Forelimb muscle (tissue), 1 donor: Measurements from ENCODE around the gene PAPSS1. TPM values are rescaled to one million over a fixed set of nuclear protein-coding genes. Genes with fewer than 3 reads are reported as not detected.
"Not testable (repeated sequence)": the region's sequence is repeated elsewhere in the genome, so short reads cannot be mapped to it uniquely, and the experiment has no call there.

ENCODE experiments used
- DNase-seq: peaks from one replicate; pipeline ENCODE4 v3.0.0-alpha.2; 2013; ENCODE audit warnings: low read depth
- polyA plus RNA-seq: library from polyadenylated mRNA; unstranded; fragments of 120-200 nt; gene quantifications from one replicate; pipeline ENCODE4 v1.2.1, GENCODE V29; 2013; ENCODE audit not compliant: insufficient read length

Gene PAPSS1
- polyA plus RNA-seq, 1 donor = 44.8 TPM

DNA sequence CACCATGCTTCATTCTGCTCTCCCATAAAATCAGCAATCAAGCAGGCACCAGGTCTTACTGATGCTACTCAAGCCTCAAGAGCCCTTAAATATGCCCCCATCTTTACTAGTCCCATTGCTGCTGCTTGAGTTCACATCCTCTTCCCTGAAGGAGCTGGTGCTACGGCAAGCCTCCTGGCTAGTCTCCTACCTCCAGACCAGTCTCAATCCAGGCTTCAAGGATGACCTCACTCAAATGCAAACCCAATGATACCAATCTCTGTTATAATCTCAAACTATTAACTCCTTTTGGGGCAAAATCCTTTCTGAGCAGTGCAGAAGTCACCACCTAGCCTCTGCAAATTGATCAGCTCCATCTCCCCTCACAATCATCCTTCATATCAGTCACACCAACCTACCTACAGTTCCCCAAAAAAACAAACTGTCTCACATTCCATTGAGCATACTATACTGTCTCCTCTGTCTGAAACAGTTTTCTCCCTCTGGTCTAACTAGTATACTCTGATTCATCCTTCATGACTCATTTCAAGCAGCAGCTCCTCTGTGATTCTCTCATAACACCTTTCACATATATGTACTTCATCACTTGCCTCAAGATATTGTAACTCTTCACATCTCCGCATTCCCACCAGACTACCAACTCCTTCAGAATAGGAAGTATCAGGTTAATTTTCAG lies 30.0 kb downstream of the PAPSS1 start:
- no peak for DNase-seq

DNA sequence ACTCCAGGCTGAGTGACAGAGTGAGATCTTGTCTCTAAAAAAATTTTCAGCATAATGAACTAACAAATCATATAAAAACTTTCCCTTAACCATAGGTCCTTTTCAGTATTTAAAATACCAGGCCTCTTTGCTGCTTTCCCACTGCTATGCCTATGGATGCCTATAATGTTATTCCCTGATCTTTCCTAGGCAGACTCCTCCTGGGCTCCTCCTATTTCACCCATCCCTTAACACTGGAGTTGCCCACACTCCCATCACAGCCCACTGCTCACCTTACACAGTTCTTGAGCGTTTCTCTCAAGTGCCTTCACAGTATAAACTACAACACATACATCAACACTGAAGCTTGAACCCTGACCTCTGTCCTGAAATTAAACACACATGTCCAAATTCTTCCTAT lies 31.6 kb downstream of the PAPSS1 start:
- no peak for DNase-seq

DNA sequence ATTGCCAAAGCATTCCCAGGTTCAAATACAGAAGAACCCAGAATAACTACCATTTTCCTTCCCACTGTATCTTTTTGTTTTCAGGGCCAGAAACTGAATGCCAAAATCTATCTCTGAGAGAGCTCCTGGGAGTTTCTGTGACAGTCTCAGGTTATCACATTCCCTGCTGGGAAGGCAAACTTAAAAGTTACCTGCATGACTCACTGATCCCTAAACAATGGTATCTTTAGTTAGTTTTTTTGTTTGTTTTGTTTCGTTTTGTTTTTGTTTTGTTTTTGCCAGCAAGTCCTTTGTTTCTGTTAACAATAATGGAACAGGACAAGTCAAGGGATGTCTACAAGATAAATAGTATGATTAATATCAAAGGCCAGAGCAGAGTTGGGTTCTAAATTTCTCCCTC lies 34.3 kb downstream of the PAPSS1 start:
- no peak for DNase-seq

DNA sequence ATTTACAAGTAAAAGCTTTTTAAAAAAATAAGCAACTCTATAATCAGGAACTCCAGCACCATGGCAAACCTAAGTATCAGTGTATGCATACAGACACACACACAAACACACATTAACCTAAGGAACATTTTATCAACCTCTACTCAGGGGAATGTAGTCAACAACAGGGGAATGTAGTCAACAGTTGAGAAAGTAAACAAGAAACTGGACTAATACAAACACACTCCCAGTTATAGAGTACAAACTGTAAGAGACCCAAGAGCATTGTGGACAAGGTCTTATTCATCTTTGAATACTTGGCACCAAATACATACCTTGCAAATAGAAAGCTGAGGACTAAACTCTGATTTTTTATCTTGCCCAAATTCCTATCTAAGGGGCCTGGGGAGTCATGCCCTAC lies 36.2 kb downstream of the PAPSS1 start:
- no peak for DNase-seq

DNA sequence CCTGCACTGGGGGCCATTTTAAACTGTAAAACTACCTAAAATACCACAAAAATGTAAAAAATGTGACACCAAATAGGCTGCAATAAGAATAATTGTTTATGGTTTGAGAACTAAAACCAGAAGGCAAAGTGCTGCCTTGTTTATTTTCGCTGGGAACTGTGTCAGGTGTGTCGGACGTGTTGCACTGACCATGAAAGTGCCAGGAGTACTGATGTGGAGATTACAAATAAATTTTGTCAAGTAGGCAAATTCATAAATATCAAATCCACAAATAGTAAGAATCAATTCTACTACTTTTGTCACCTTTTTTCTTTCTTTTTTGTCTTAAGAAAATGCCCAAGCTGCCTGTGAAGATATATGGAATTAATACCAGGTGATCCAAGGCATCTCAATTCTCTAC lies 37.7 kb downstream of the PAPSS1 start:
- DNase-seq = no peak

DNA sequence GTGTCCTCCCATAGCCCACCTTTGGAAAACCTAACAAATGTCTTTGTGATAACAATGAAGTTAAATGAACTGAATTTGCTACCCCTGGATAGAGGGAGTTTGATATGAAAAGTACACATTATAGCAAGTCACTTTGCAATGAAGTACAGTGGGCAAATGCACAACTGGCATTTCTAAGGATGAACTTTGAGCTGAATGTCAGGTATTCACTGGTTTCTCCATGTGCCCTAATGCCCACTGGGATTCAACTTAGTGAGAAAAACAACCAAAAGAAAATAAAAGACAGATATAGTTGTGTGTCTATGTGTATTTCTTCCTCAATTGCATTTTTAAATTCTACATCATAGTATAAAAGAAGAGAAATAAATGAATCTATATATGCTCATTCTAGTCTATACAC lies 51.0 kb downstream of the PAPSS1 start:
- no peak for DNase-seq

DNA sequence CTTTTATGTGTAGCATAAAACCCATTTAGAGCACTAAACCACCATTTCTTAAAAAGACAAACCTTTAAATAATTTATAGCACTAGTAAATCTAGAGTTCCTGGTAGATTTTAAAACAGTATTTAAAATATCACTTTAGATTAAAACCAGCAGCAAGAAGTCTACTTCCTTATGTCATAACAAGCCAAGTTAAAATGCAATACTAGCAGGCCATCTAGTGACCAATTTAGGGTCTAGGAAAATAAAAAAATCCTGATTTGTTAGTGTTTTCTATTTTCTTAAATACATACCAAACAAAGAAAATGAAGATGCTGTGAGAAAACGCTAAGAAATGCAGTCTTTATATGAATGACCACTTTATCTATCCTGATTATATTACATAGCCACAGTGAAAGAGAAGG lies 53.9 kb downstream of the PAPSS1 start:
- peak; percentile 31 for DNase-seq

DNA sequence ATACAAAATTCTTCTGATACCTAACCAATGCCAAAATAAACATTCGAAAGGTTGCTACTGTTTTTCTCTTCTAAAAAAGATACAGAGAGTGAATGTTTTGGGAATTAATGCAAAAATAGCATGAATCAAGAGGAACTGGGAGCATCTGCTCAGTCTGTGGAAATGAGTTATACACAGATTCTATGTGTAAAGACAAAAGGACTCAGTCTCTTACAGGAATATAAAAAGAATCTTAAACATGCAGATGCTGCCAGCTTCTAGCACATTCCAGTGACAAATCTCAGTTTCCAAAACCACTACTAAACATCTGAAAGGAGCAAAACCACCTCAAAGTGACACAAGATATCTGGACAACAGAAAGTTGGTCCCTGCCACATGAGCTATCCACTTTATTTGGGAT lies 55.0 kb downstream of the PAPSS1 start:
- DNase-seq = no peak

DNA sequence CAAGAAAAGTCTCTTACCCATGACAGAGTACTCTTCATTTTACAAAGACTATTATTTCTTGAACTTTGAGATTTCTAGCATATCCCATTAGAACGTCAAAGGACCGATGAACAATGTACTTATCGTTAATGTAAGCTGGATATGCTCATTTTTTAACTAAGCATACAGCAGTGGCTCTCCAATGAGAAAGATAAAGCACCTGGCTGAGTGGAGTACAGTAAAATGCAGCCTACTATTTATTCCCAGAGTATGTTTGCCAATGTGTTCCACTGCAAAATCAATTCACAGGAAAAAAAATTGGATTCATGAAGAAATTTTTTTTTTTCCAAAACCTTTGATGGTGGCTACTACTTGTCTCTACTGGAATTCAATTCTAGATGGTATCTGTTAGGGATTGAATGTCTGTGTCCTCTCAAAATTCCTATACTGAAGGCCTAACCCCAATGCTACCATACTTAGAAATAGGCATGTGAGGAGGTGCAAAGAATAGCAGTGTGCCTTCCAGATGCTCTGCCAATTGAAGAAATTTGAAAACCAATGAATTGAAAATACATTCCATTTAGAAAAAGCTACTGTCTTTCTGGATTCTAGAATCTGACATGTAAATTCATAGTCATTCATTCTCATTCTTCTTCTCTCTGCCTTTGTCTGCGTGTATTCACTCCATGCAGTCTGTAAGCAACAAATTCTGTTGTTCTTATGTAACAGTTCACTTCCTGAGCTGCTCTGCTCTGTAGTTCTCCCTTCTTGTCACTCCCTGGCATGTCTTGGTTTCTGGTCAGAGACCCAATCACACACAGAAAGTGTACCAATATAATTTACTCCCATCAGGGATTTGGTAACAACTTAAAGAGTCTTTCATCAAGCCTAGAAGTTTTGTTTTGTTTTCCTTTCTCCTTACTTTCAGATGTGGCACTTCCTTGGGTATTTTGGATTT lies 61.4 kb downstream of the PAPSS1 start:
- DNase-seq = no peak

DNA sequence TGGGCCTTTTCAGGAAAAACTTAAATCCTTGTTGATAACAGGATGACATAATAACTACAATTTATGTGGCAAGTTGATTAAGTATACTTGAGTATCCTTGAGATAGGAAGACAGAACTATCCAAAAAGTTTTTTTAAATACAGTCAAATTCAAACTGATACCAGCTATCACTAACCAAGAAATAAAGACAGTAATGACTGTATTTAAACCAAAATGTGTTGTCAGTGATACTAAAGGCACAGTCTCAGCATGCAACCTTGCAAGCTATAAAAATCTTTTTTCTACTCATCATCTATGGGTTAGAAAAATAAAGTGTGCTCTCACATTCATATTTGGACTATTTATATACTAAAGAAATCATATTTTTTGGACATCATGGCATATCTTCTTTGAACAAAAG lies 64.7 kb downstream of the PAPSS1 start:
- DNase-seq = no peak

DNA sequence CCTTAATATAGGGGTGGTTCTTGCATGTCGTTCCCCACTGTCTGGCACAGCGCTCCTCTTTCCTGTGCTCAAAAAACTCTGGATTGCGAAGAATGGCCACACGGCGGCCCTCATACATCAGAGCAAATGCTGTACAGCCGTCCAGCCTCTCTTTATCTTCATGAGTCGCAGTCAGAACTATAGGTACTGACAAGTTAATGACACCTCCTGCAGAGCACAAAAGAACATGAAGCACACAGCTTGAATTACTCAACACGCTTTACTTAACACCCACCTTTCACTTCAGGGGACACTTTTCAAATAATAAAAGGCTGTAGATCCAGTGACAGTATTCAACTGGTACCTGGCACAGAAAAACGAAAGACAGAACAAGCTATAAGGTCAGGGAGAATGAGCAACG lies 65.3 kb downstream of the PAPSS1 start:
- DNase-seq = no peak

DNA sequence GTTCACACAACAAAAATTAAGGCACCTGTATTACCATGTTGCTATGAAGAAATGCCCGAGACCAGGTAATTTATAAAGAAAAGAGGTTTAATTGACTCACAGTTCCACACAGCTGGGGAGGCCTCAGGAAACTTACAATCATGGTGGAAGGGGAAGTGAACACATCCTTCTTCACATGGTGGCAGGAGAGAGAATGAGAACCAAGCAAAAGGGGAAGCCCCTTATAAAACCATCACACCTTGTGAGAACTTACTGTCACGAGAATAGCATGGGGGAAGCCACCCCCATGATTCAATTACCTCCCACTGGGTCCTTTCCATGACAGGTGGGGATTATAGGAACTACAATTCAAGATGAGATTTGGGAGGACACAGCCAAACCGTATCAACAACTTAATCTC lies 68.6 kb downstream of the PAPSS1 start:
- not testable (repeated sequence) for DNase-seq

DNA sequence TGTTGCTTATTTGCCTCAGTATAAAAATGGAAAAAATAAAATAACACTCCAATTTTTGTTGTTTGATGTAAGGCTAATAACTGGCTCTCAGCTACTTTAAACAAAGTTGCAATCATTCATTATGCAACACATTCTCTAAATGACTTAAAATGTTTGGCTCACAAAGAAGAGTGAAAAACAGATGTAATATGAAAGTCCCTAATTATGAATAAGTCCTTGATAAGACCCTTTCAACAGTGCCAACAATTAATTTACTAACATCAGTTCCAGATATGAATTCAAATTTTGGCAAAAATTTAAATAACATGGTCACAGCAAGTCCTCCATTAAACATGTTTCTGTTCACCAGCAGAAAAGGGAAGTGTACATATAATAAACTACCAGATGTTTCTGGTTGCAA lies 69.8 kb downstream of the PAPSS1 start:
- no peak for DNase-seq

DNA sequence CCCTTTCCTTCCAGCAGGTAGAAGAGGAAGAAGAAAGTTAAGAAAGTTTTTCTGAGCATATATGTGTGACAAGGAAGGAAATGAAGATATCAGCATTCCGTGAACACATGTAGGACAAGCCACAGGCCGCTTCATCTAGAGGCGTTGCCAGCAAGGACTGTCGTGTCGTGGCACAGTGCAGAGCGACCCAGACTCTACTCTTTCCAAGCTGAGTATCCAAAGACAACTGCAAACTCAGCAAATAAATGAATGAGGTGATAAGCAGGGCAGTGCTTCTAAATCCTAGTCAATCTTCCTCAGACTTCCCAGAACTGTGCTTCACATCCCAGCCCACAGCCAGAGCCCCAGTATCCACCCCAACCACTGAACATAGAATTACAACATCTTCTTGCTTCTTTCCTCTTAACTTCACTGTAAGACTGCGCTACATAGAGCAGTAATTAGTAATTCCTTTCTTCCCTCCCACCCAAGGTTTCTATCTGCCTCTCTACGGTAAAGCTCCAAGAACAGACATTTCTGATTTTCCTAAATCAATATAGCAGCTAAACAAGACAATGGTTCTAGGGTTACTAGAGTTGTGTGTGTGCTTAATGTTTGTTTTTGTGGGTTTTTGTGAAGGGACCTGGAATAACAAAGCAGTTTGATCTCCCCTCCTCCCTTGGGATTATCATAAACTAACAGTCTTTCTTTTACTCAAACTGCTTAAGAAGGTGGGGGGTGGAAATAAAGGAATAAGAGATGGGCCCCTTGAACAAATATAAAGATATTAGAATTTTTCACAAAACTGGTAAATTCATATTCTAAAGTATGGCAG lies 71.6 kb downstream of the PAPSS1 start:
- no peak for DNase-seq

DNA sequence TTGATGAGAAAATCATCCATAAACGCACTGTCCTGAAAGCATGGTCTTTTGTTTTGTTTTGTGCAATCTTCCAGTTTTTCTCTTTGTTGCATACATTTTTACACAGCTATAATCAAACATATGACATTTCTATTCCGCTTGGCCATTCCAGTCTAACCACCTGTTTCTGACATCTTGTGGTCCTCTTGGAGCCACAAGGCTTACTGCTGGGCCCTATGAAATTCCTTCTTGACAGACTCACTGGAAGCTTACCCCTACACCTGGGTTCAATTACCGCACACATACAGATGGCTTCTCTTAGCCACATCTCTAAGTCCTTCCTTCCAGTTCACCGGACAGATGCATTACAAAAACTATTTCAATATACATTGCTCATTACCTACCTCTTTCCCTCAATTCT lies 72.4 kb downstream of the PAPSS1 start:
- no peak for DNase-seq

DNA sequence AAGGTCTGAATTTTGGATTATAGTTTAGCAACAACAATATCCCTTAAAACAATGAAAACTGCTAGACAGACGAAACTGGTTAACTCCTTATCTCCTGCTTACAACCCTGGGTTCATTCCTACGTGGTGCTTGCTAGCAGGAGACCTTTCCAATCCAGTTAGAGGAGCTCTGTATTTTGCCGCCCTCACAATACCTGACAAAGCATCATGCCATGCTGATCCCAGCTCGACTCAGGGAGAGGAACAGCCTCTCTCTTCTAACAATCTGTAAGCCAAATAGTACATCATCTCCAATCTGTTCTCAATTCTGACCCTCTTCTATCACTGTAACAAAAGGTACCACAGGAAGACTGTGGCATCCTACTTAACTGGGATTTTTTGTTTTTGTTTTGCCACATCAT lies 74.4 kb downstream of the PAPSS1 start:
- no peak for DNase-seq

DNA sequence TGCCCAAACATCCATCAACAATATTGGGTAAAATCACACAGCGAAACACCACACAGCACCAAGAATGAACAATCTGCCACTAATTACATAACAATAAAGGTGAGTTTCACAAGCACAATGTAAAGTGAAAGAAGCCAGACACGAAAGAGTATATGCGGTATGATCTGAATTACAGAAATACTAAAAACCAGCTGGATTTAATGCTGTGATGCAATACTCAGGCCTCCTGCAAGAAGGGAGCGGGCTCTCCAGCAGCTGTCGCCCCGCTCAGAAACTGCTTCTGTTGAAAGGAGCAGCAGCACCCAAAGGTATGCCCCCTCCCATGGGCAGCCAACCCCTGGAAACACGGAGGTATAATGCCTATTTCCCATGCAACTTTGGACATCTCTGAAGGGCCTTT lies 77.0 kb downstream of the PAPSS1 start:
- no peak for DNase-seq

DNA sequence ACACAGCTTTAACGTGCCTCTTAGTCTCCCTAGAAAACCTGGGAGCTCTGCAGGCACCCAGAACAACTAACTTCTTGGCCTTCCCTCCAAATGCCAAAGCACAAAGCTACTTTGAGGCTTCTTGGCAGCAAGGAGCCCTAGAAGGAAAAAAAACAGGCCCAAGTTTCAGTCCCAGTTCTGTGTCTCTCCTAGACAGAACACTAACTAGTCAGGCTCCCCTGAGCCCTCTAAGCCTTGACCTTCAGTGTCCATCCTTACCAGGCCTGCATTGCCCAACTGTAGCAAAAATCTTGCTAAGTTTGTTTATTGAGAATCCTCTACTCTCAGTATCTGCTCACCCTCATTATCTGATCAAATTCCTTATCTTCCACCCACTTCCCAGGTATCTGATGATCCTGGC lies 79.2 kb downstream of the PAPSS1 start:
- DNase-seq = no peak

DNA sequence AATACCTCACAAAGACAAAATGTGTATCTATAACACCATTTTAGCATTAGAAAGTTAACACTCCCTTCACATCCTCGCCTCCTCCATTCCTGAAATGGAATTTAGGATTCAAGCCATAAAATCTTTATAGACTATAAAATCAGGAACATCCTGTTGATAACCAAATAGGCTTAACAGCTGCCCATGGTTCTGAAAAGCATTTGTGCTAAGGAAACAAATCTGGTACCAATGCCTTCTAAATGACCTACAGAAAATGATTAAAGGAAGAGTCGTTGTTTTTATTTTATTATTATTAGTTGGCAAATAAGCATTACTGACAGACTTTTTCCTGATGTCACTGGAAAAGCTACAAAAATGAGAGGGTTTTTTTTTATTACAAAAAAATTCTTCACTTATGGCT lies 79.8 kb downstream of the PAPSS1 start:
- no peak for DNase-seq

DNA sequence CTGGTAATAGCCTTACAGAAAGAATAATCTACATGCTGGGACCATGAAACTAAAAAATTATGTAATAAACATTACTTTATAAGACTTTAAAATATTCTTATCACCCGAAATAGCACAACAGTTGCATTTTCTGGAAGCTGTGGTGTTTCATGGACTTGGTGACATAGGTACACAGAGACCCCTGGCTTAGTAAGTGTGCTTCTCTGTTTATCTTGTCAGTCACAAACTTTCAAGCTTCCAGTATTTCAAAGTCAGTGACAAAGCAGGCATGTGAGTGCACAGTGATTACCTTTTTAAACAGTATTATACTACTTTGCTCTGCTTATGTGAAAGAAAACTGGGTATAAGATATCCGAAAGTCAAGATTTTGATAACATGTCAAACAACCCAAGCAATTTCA lies 84.3 kb downstream of the PAPSS1 start:
- no peak for DNase-seq

DNA sequence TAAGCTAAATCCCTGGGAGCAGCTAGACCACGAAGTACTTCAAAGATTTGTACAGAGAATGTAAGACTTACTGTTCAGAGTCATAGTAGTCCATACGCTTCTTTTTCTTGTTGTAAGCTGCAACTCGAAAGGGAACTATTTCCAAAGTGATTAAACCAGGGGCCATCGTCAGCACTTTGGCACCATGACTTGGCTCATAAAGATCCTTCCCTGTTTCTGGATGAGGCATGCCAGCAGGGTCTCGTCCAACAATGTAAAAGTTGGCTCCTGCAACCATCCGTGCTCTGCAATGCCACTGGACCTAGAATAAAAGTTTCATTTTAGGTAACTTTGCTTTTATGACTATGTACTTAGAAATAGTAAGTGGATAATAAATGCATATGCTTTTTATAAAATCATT lies 88.5 kb downstream of the PAPSS1 start:
- no peak for DNase-seq

DNA sequence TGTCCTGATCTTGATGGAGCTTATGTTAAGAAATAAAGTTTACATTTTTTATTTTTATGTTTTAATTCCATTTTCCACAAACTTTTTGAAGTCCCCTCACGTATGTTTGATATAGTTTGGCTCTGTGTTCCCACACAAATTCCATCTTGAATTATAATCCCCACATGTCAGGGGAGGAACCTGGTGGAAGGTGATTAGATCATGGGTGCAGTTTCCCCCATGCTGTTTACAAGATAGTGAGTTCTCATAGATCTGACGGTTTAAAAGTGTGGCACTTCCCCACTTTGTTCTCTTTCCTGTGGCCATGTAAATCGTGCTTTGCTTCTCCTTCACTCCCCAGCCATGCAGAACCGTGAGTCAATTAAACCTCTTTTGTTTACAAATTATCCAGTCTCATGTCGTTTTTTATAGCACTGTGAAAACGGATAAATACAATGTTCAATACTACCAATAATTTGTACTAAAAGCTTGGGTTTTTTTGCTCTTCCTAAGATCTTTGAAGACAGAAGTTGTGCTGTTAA lies 89.8 kb downstream of the PAPSS1 start:
- DNase-seq = no peak
